Loucy (cell line): ENCODE data around the gene ZFR2.

Experiments
- H2AFZ ChIP-seq: fragments of 200-600 bp; sonication (generic); 2 replicates; pipeline ENCODE4 v1.6.0; 2016; ENCODE audit warnings: antibody characterized with exemption, mild to moderate bottlenecking, low read length, moderate library complexity
- H3F3A ChIP-seq: fragments of 200-600 bp; 2 replicates; pipeline ENCODE4 v1.6.0; 2016; ENCODE audit warnings: antibody characterized with exemption, low read depth, mild to moderate bottlenecking
- H3K27me3 ChIP-seq: fragments of 200-600 bp; sonication (generic); 2 replicates; pipeline ENCODE4 v1.6.1; 2014; ENCODE audit warnings: low read length, mild to moderate bottlenecking; ENCODE audit not compliant: insufficient read depth, poor library complexity, severe bottlenecking
- H3K36me3 ChIP-seq: fragments of 200-600 bp; sonication (generic); 2 replicates; pipeline ENCODE4 v1.6.1; 2016; ENCODE audit warnings: low read length; ENCODE audit not compliant: insufficient read depth
- H3K4me1 ChIP-seq: fragments of 200-600 bp; sonication (generic); 2 replicates; pipeline ENCODE4 v1.5.1; 2014; ENCODE audit warnings: low read length, mild to moderate bottlenecking; ENCODE audit not compliant: insufficient read depth, poor library complexity, severe bottlenecking
- H3K4me2 ChIP-seq: fragments of 200-600 bp; sonication (generic); 2 replicates; pipeline ENCODE4 v1.6.0; 2014; ENCODE audit warnings: antibody characterized with exemption, low read length, low read depth, mild to moderate bottlenecking; ENCODE audit not compliant: poor library complexity, severe bottlenecking
- H3K4me3 ChIP-seq: fragments of 200-600 bp; sonication (generic); 2 replicates; pipeline ENCODE4 v1.5.1; 2014; ENCODE audit warnings: low read length, mild to moderate bottlenecking, mixed read lengths; ENCODE audit not compliant: poor library complexity, severe bottlenecking
- H3K79me2 ChIP-seq: fragments of 200-600 bp; sonication (generic); 2 replicates; pipeline ENCODE4 v1.6.1; 2014; ENCODE audit warnings: low read length; ENCODE audit not compliant: insufficient read depth
- H3K9ac ChIP-seq: fragments of 200-600 bp; sonication (generic); 2 replicates; pipeline ENCODE4 v1.6.0; 2014; ENCODE audit warnings: mild to moderate bottlenecking, low read depth, low read length, moderate library complexity; ENCODE audit not compliant: poor library complexity, severe bottlenecking
- H3K9me2 ChIP-seq: fragments of 200-600 bp; sonication (generic); replicated peaks from 2 replicates; pipeline ENCODE4 v1.6.1; 2016; ENCODE audit warnings: low read depth, low read length, mixed read lengths
- H3K9me3 ChIP-seq: fragments of 200-600 bp; sonication (generic); 2 replicates; pipeline ENCODE4 v1.6.1; 2014; ENCODE audit warnings: mild to moderate bottlenecking, antibody characterized with exemption, low read length, low read depth; ENCODE audit not compliant: insufficient read depth
- H4K20me1 ChIP-seq: fragments of 200-600 bp; sonication (generic); 2 replicates; pipeline ENCODE4 v1.6.0; 2014; ENCODE audit warnings: antibody characterized with exemption, low read length, mild to moderate bottlenecking; ENCODE audit not compliant: insufficient read depth, poor library complexity, severe bottlenecking
- CTCF ChIP-seq: fragments of 200-600 bp; sonication (generic); conservative IDR thresholded peaks from 2 replicates; pipeline ENCODE4 v1.5.1; 2014; ENCODE audit warnings: mild to moderate bottlenecking, antibody characterized with exemption, low read length
- EZH2phosphoT487 ChIP-seq: fragments of 200-600 bp; IDR thresholded peaks from 2 replicates; pipeline ENCODE4 v1.6.1; 2018; ENCODE audit warnings: antibody characterized with exemption, mild to moderate bottlenecking, moderate library complexity, borderline replicate concordance

The ZFR2 gene

DNA sequence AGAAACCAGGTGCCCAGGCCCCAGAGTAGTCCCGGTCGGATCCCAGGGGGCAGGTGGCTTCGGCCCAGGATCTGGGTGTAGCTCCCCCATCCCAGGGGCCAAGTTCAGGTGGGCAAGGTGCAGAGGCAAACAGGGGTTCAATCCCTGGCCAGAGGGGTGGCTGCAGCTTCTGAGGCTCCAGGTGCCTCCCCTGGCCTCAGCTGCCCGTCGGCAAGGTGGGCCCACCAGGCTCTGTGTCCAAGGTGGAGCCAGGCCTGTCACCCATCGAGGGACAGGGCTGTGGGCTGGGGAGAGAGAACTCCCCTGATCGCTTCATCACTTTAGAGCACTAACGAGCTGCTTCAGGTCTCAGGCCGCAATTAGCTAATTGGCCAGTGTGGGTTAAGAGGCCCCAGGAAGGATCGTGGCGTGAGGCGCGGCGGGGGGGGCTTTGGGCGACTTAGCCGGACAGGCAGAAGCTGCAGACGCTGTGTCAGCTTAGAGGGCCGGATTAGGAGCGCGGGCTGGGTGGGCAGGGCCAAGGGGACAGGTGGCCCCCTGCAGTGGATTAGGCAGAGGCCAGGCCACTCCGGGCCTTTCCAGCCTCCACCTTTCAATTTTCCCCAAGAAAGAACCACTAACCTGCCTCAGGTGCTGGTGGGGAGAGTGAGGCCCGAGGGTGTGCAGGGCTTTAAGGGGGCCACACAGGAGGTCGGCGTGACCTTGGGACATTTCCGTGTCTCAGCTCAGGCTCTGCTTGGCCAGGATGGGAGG is 94.0 kb downstream of the ZFR2 start:
- no peak overlapping the region for H3K4me2 ChIP-seq
- H3K9ac ChIP-seq: no peak overlapping the region
- H3K4me1 ChIP-seq: no peaks in the 10 kb centered on the region
- H3K9me3 ChIP-seq: no peaks in the 10 kb centered on the region
- no peaks in the 10 kb centered on the region for H3K36me3 ChIP-seq
- H3K79me2 ChIP-seq: no peaks in the 10 kb centered on the region
- H3K4me3 ChIP-seq: no peak overlapping the region
- H4K20me1 ChIP-seq: no peaks in the 10 kb centered on the region
- no peaks in the 10 kb centered on the region for H3K9me2 ChIP-seq
- H2AFZ ChIP-seq: no peak overlapping the region
- no peak for TF ChIP-seq CTCF
- no peak for TF ChIP-seq EZH2phosphoT487
- H3K27me3 ChIP-seq: no peaks in the 10 kb centered on the region
- H3F3A ChIP-seq: no peaks in the 10 kb centered on the region

- H3F3A ChIP-seq: no peaks in the 10 kb centered on the region
Measured at GRCh38 chr19:3773814-3774515, 94.9 kb downstream of the ZFR2 start.

GRCh38 chr19:3771906-3772455 is 96.9 kb downstream of the ZFR2 start, which contains the start of gene RAX2:
Gene RAX2, minus strand, starts transcription at chr19:3772228. Its CDS starts 486 bp downstream, at chr19:3771742.
- Histone ChIP-seq H3K9ac (no peak within 1 kb of the TSS), H3F3A (no peaks in the 10 kb centered on the region), H3K9me3 (no peaks in the 10 kb centered on the region), H3K4me3 (no peak within 1 kb of the TSS), H3K9me2 (no peaks in the 10 kb centered on the region), H2AFZ (no peak within 1 kb of the TSS), H3K27me3 (no peaks in the 10 kb centered on the region), H3K36me3 (peaks cover 7% of the 10 kb centered on the region; the same call in 1 of the 2 replicates), H3K4me2 (no peak within 1 kb of the TSS), H3K4me1 (no peaks in the 10 kb centered on the region), H3K79me2 (no peaks in the 10 kb centered on the region), H4K20me1 (no peaks in the 10 kb centered on the region)
- no peak for TF ChIP-seq CTCF
- TF ChIP-seq EZH2phosphoT487: no peak

More at GRCh38 chr19:3773814-3774515, 94.9 kb downstream of the ZFR2 start:
- Histone ChIP-seq H2AFZ (no peak overlapping the region), H3K9me3 (no peaks in the 10 kb centered on the region), H3K4me2 (no peak overlapping the region), H3K27me3 (no peaks in the 10 kb centered on the region), H3K9ac (no peak overlapping the region), H3K36me3 (no peaks in the 10 kb centered on the region), H3K79me2 (no peaks in the 10 kb centered on the region), H4K20me1 (no peaks in the 10 kb centered on the region), H3K9me2 (no peaks in the 10 kb centered on the region), H3K4me3 (no peak overlapping the region), H3K4me1 (no peaks in the 10 kb centered on the region)
- TF ChIP-seq EZH2phosphoT487: no peak
- TF ChIP-seq CTCF: no peak
